Astrocyte (in vitro differentiated cells and primary cell): ENCODE measurements around the gene PTPRN2. TPM values are rescaled to one million over a fixed set of nuclear protein-coding genes. Genes with fewer than 3 reads are reported as not detected.

Experiments
- DNase-seq: peaks from one replicate; pipeline ENCODE4 v3.0.0-alpha.2; 2010; ENCODE audit warnings: low read depth
- FAIRE-seq: peaks from 2 replicates; lab custom pipeline; 2011; peaks lifted over from hg19 to GRCh38; lab: Jason Lieb, UNC
- H2AFZ ChIP-seq: 2 replicates; pipeline ENCODE4 v1.6.0; 2012; ENCODE audit warnings: low read depth, low read length, inconsistent platforms
- H3K27ac ChIP-seq: 2 replicates; pipeline ENCODE4 v1.5.1; 2011; ENCODE audit warnings: low read depth, low read length, inconsistent platforms
- H3K27me3 ChIP-seq: 2 replicates; pipeline ENCODE4 v1.6.0; 2011; ENCODE audit warnings: low read length, inconsistent platforms; ENCODE audit not compliant: insufficient read depth
- H3K36me3 ChIP-seq: 2 replicates; pipeline ENCODE4 v1.5.1; 2011; ENCODE audit warnings: low read length, inconsistent platforms; ENCODE audit not compliant: insufficient read depth
- H3K4me1 ChIP-seq: 2 replicates; pipeline ENCODE4 v1.5.1; 2011; ENCODE audit warnings: low read length, inconsistent platforms; ENCODE audit not compliant: insufficient read depth
- H3K4me2 ChIP-seq: 2 replicates; pipeline ENCODE4 v1.6.0; 2012; ENCODE audit warnings: low read length, inconsistent platforms
- H3K4me3 ChIP-seq: 2 replicates; pipeline ENCODE4 v1.5.1; 2011; ENCODE audit warnings: low read depth, mild to moderate bottlenecking, low read length, inconsistent platforms; ENCODE audit not compliant: insufficient read depth
- H3K79me2 ChIP-seq: 2 replicates; pipeline ENCODE4 v1.6.0; 2012; ENCODE audit warnings: mild to moderate bottlenecking, low read length, inconsistent platforms; ENCODE audit not compliant: insufficient read depth
- H3K9ac ChIP-seq: 2 replicates; pipeline ENCODE4 v1.6.0; 2012; ENCODE audit warnings: mild to moderate bottlenecking, low read length, inconsistent platforms
- H3K9me3 ChIP-seq: 2 replicates; pipeline ENCODE4 v1.5.1; 2012; ENCODE audit warnings: low read depth, mild to moderate bottlenecking, low read length, inconsistent platforms; ENCODE audit not compliant: insufficient read depth
- H4K20me1 ChIP-seq: 2 replicates; pipeline ENCODE4 v1.6.0; 2012; ENCODE audit warnings: low read length, inconsistent platforms; ENCODE audit not compliant: insufficient read depth
- H3K27ac Mint-ChIP-seq: one replicate; pipeline ENCODE4 v1.8.0; 2021; ENCODE audit warnings: mild to moderate bottlenecking, mixed read lengths; ENCODE audit not compliant: unreplicated experiment
- H3K27me3 Mint-ChIP-seq: one replicate; pipeline ENCODE4 v1.8.0; 2021; ENCODE audit warnings: low read depth, mixed read lengths; ENCODE audit not compliant: unreplicated experiment
- H3K36me3 Mint-ChIP-seq: one replicate; pipeline ENCODE4 v1.8.0; 2021; ENCODE audit warnings: low read depth, mixed read lengths; ENCODE audit not compliant: unreplicated experiment
- H3K4me1 Mint-ChIP-seq: one replicate; pipeline ENCODE4 v1.8.0; 2021; ENCODE audit warnings: low read depth, mixed read lengths; ENCODE audit not compliant: unreplicated experiment
- H3K4me3 Mint-ChIP-seq: one replicate; pipeline ENCODE4 v1.8.0; 2021; ENCODE audit warnings: mild to moderate bottlenecking, moderate library complexity, mixed read lengths; ENCODE audit not compliant: unreplicated experiment
- H3K9me3 Mint-ChIP-seq: one replicate; pipeline ENCODE4 v1.8.0; 2021; ENCODE audit warnings: mild to moderate bottlenecking, mixed read lengths; ENCODE audit not compliant: unreplicated experiment
- EZH2 ChIP-seq: IDR thresholded peaks from 2 replicates; pipeline ENCODE4 v1.6.1; 2012; ENCODE audit warnings: mild to moderate bottlenecking, low read length, inconsistent platforms; ENCODE audit not compliant: insufficient read depth
- total RNA-seq: library from RNA; stranded (reverse); gene quantifications from 2 replicates; pipeline ENCODE4 v1.2.1, GENCODE V29; 2021
- TF ChIP-seq, protein P1 (sequence below): IDR thresholded peaks from 2 replicates; pipeline ENCODE4 v1.5.1; 2011; ENCODE audit warnings: low read depth, mild to moderate bottlenecking, inconsistent platforms, low read length, moderate library complexity; ENCODE audit not compliant: insufficient read depth

PTPRN2 gene
- total RNA-seq, 1 donor from 2014 or later = 0.09 TPM

DNA sequence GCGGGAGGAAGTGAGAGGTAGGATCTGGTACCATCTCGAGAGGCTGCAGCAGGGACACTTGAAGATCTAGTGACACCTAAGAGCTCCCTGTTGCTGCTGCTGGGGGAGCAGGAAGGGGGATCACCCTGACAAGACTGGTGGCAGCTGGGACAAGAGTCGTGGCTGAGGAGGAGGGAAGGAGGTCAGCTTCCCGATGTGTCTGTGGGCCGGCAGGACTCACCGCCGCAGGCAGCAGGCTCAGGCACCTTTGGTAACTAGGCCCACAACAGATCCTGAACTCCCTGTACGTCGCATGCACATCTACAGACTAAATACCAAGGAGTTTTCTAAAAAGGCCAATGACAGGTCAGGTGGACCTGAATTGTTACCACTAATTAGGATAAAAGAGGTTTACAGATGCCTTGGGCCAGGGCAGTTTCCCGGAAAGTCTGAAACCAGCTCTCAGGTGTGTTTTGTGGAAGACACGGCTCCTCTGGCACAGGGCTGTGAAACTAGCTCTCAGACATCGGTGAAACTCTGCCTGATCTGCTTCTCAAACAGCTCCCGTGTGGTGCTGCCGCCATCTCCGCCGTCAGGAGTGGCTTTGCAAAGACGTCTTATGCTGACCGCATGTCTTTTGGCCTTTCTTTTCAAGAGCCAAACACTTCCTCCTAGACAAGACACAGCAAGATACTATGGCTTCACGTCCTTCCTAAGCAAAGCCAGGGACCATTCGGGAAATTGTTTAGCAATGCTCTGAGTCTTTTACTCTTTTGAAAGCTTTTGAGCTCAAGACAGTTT, 609.7 kb downstream of the PTPRN2 start:
- Histone ChIP-seq H3K27ac (no peak overlapping the region), H3K4me1 (no peaks in the 10 kb centered on the region), H3K4me3 (no peak overlapping the region), H3K79me2 (no peaks in the 10 kb centered on the region), H3K9me3 (peaks cover 15% of the 10 kb centered on the region), H3K4me2 (no peak overlapping the region), H3K9ac (no peak overlapping the region), H2AFZ (no peak overlapping the region), H3K36me3 (no peaks in the 10 kb centered on the region), H4K20me1 (no peaks in the 10 kb centered on the region), H3K27me3 (no peaks in the 10 kb centered on the region)
- no peaks in the 10 kb centered on the region for H3K27me3 Mint-ChIP-seq
- H3K4me3 Mint-ChIP-seq = no peak overlapping the region
- TF ChIP-seq, protein P1, sequence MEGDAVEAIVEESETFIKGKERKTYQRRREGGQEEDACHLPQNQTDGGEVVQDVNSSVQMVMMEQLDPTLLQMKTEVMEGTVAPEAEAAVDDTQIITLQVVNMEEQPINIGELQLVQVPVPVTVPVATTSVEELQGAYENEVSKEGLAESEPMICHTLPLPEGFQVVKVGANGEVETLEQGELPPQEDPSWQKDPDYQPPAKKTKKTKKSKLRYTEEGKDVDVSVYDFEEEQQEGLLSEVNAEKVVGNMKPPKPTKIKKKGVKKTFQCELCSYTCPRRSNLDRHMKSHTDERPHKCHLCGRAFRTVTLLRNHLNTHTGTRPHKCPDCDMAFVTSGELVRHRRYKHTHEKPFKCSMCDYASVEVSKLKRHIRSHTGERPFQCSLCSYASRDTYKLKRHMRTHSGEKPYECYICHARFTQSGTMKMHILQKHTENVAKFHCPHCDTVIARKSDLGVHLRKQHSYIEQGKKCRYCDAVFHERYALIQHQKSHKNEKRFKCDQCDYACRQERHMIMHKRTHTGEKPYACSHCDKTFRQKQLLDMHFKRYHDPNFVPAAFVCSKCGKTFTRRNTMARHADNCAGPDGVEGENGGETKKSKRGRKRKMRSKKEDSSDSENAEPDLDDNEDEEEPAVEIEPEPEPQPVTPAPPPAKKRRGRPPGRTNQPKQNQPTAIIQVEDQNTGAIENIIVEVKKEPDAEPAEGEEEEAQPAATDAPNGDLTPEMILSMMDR = no peak
- no peak for TF ChIP-seq EZH2
- DNase-seq (no peak), FAIRE-seq (no peak)
- H3K4me1 Mint-ChIP-seq = no peaks in the 10 kb centered on the region
- no peak overlapping the region for H3K27ac Mint-ChIP-seq
- H3K9me3 Mint-ChIP-seq = peaks cover 29% of the 10 kb centered on the region
- H3K36me3 Mint-ChIP-seq = no peaks in the 10 kb centered on the region

DNA sequence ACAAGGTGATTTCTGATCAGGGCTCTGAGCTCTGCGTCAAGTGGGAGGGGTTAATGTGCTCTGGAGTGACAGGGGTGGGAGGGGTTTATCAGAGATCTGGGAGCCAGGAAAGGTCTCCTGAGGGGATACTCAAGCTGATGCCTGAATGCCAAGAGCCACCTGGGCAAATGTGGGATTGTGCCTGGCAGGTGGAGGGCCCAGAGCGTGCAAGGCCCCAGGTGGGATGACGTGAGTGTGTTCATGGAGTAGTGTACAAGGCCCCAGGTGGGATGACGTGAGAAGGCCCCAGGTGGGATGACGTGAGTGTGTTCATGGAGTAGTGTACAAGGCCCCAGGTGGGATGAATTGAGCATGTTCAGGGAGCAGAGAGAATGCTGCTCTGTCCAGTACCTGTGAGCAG, 610.3 kb downstream of the PTPRN2 start:
- no peak overlapping the region for H3K4me2 ChIP-seq
- H3K9me3 ChIP-seq = peaks cover 15% of the 10 kb centered on the region
- Mint-ChIP-seq H3K27ac (no peak overlapping the region), H3K9me3 (peaks cover 29% of the 10 kb centered on the region), H3K27me3 (no peaks in the 10 kb centered on the region), H3K4me1 (no peaks in the 10 kb centered on the region), H3K4me3 (no peak overlapping the region), H3K36me3 (no peaks in the 10 kb centered on the region)
- H2AFZ ChIP-seq = no peak overlapping the region
- no peak overlapping the region for H3K9ac ChIP-seq
- DNase-seq = no peak
- H3K4me3 ChIP-seq = no peak overlapping the region
- no peaks in the 10 kb centered on the region for H4K20me1 ChIP-seq
- no peak overlapping the region for H3K27ac ChIP-seq
- H3K36me3 ChIP-seq = no peaks in the 10 kb centered on the region
- no peak for FAIRE-seq
- no peaks in the 10 kb centered on the region for H3K4me1 ChIP-seq
- no peaks in the 10 kb centered on the region for H3K27me3 ChIP-seq
- no peak for TF ChIP-seq EZH2
- TF ChIP-seq, protein P1 = no peak
- no peaks in the 10 kb centered on the region for H3K79me2 ChIP-seq

DNA sequence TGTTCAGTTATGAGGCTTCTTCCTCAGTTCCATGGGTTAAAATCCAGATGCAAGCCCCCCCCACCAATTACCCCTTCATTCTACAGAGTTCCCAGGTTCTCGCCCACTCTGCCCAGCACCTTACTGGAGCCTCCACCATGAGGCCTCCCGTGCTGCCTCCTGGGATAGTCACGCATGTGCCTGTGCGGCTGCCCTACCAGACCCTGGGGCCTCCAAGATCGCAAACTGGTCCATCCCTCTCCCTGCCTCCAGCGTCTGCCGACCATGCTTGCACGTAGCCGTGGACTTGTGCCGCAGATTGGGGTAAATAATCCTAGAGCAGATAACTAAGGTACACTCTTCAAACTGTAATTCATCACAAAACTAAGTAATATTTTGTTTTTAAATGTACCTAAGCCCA, 611.2 kb downstream of the PTPRN2 start:
- peaks cover 20% of the 10 kb centered on the region for H3K9me3 ChIP-seq
- H3K4me2 ChIP-seq = no peak overlapping the region
- no peak overlapping the region for H3K27ac ChIP-seq
- DNase-seq (no peak), FAIRE-seq (no peak)
- Mint-ChIP-seq H3K27me3 (no peaks in the 10 kb centered on the region), H3K4me1 (no peaks in the 10 kb centered on the region), H3K4me3 (no peak overlapping the region), H3K36me3 (no peaks in the 10 kb centered on the region), H3K27ac (no peak overlapping the region), H3K9me3 (peaks cover 34% of the 10 kb centered on the region)
- H4K20me1 ChIP-seq = no peaks in the 10 kb centered on the region
- TF ChIP-seq, protein P1 = no peak
- TF ChIP-seq EZH2 = no peak
- no peaks in the 10 kb centered on the region for H3K36me3 ChIP-seq
- H2AFZ ChIP-seq = no peak overlapping the region
- H3K9ac ChIP-seq = no peak overlapping the region
- H3K27me3 ChIP-seq = no peaks in the 10 kb centered on the region
- no peak overlapping the region for H3K4me3 ChIP-seq
- H3K4me1 ChIP-seq = no peaks in the 10 kb centered on the region
- H3K79me2 ChIP-seq = no peaks in the 10 kb centered on the region
